ENCODE measurements around the gene C5orf52.
"Not testable (repeated sequence)": the region's sequence is repeated elsewhere in the genome, so short reads cannot be mapped to it uniquely, and the experiment has no call there.

C5orf52 gene

DNA sequence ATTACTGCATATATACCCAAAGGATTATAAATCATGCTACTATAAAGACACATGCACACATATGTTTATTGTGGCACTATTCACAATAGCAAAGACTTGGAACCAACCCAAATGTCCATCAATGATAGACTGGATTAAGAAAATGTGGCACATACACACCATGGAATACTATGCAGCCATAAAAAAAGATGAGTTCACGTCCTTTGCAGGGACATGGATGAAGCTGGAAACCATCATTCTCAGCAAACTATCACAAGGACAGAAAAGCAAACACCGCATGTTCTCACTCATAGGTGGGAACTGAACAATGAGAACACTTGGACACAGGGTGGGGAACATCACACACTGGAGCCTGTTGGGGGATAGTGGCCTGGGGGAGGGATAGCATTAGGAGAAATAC is 55.3 kb downstream of the C5orf52 start:
- DNase-seq (ENCODE audit: low spot score): not testable (repeated sequence)

DNA sequence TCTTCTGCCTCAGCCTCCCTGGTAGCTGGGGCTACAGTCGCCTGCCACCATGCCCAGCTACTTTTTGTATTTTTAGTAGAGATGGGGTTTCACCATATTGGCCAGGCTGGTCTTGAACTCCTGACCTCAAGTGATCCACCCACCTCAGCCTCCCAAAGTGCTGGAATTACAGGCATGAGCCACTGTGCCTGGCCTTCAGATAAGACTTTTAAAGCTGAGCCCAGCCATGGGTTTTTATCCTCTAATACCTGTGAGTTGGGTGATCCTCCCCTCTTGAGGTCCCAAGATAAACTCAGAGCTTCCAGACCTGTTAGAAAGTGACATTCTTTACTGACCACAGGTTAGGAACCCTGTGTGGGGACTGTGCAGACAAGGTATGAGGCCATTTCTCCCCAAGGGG is 56.5 kb downstream of the C5orf52 start:
- not testable (repeated sequence) for DNase-seq (ENCODE audit: low spot score)
